MM.1S (cell line): ENCODE results near the gene FAM186B.

ENCODE experiments used
- EZH2 ChIP-seq: fragments of 300-600 bp; sonication (generic); optimal IDR thresholded peaks from 2 replicates; pipeline ENCODE3; 2017; ENCODE audit warnings: low read depth, mild to moderate bottlenecking, antibody characterized with exemption, low read length, mixed read lengths
- EZH2phosphoT487 ChIP-seq: fragments of 300-600 bp; sonication (generic); IDR thresholded peaks from 2 replicates; pipeline ENCODE4 v1.6.1; 2018; ENCODE audit warnings: antibody characterized with exemption, low read length
- TF ChIP-seq, protein P1 (sequence below): fragments of 300-600 bp; sonication (generic); IDR thresholded peaks from 2 replicates; pipeline ENCODE4 v1.5.1; 2016; ENCODE audit warnings: antibody characterized with exemption, low read length, mixed read lengths

DNA sequence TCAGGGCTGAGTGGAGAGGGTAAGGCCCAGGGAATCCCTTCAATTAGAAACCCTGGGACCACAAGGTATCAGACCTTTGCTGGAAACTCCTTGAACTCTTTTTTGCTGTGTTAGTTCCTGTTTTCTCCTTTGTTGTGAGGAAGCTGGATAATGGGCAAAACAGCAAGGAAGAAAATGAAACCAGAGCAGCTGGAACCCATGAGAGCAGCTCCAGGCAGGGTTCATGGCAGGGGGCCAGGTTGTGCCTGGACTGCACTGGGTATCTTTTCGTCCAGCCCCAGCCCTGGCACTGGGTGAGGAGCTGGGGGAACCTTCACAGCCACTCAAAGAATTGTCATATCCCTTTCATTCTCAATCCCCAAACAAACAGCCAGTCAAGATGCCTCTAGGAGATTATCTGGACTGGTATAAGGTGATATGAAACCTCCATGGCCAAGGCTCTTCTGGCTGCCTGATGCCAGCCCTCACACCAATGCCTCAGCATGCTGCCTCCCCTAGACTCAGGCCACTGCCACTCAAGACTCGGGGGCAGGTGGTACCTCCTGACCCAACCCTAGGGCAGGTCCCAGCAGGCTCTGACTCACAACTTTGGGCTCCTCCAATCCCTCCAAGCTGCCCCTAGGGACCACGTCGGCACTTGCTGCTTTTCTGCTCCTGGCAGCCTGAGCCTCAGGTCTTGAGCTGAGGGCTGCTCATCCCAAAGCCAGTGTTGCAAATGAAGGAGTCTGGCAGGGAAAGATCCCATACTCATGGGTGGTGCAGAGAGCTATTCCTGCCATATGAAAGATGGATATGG, 16.5 kb downstream of the FAM186B start:
- TF ChIP-seq, protein P1, sequence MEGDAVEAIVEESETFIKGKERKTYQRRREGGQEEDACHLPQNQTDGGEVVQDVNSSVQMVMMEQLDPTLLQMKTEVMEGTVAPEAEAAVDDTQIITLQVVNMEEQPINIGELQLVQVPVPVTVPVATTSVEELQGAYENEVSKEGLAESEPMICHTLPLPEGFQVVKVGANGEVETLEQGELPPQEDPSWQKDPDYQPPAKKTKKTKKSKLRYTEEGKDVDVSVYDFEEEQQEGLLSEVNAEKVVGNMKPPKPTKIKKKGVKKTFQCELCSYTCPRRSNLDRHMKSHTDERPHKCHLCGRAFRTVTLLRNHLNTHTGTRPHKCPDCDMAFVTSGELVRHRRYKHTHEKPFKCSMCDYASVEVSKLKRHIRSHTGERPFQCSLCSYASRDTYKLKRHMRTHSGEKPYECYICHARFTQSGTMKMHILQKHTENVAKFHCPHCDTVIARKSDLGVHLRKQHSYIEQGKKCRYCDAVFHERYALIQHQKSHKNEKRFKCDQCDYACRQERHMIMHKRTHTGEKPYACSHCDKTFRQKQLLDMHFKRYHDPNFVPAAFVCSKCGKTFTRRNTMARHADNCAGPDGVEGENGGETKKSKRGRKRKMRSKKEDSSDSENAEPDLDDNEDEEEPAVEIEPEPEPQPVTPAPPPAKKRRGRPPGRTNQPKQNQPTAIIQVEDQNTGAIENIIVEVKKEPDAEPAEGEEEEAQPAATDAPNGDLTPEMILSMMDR: no peak
- TF ChIP-seq EZH2 (no peak), EZH2phosphoT487 (no peak)
